Measurements from ENCODE around the gene SAP30BP.

DNA sequence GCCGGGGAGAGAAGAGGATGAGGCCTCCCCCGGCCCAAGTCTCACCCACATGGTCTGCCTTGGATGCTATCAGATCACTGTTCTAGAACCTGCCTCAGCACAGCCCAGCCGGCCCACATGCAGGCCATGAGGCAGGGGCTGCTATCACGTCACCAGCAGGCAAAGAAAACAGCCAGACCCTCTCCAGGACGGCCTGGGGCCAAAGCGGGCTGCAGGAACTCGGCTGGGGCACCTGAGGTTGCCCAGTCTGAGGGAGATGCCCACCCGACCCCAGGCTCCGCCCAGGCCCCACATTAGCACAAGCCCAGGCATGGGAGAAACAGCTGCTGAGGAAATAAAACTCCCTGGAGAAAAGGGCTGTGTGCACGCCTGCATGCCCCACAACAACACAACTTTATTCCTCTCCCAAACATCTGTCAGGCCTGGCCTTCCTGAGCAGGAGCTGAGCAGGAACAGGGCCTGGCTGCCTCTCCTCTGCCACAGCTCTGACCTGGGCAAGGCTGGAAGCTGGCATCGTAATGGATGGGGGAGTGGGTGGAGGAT lies 40.6 kb upstream of the SAP30BP start:
- TF ChIP-seq, protein P1, sequence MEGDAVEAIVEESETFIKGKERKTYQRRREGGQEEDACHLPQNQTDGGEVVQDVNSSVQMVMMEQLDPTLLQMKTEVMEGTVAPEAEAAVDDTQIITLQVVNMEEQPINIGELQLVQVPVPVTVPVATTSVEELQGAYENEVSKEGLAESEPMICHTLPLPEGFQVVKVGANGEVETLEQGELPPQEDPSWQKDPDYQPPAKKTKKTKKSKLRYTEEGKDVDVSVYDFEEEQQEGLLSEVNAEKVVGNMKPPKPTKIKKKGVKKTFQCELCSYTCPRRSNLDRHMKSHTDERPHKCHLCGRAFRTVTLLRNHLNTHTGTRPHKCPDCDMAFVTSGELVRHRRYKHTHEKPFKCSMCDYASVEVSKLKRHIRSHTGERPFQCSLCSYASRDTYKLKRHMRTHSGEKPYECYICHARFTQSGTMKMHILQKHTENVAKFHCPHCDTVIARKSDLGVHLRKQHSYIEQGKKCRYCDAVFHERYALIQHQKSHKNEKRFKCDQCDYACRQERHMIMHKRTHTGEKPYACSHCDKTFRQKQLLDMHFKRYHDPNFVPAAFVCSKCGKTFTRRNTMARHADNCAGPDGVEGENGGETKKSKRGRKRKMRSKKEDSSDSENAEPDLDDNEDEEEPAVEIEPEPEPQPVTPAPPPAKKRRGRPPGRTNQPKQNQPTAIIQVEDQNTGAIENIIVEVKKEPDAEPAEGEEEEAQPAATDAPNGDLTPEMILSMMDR (IDR thresholded peaks at IDR 0.05), result no peak
- no peak for TF ChIP-seq POLR2A (IDR thresholded peaks at IDR 0.05; ENCODE audit: low read depth)
- no peak for TF ChIP-seq EP300 (IDR thresholded peaks at IDR 0.05)
- no peak for TF ChIP-seq POLR2AphosphoS5 (IDR thresholded peaks at IDR 0.05)
